HL-60 (cell line): ENCODE measurements around the gene LRRC32.

ENCODE experiments used
- CTCF ChIP-seq: IDR thresholded peaks from one replicate; pipeline ENCODE4 v1.5.1; 2011; ENCODE audit warnings: low read length, control low read depth, inconsistent platforms; ENCODE audit not compliant: insufficient read depth
- POLR2AphosphoS5 ChIP-seq: IDR thresholded peaks from 2 replicates; pipeline ENCODE4 v1.6.1; 2012; ENCODE audit warnings: low read depth
- REST ChIP-seq: IDR thresholded peaks from 2 replicates; pipeline ENCODE4 v1.6.1; 2012; ENCODE audit warnings: low read depth; ENCODE audit not compliant: insufficient replicate concordance

GRCh38 chr11:76620489-76620888, 50.1 kb downstream of the LRRC32 start:
- TF ChIP-seq CTCF (no peak), POLR2AphosphoS5 (no peak), REST (no peak)
